Hepatocyte (in vitro differentiated cells): ENCODE measurements around the gene RBBP4.

Source experiments
- EZH2phosphoT487 ChIP-seq: fragments of 200-600 bp; sonication (generic); IDR thresholded peaks from one replicate; pipeline ENCODE4 v1.6.1; 2018; ENCODE audit warnings: antibody characterized with exemption, mild to moderate bottlenecking, low read depth, moderate library complexity; ENCODE audit not compliant: unreplicated experiment, severe bottlenecking
- TF ChIP-seq, protein P1 (sequence below): fragments of 200-600 bp; sonication (generic); IDR thresholded peaks from 2 replicates; pipeline ENCODE4 v1.5.1; 2016; ENCODE audit warnings: antibody characterized with exemption, mild to moderate bottlenecking; ENCODE audit not compliant: poor library complexity

GRCh38 chr1:32611859-32612188 lies 39.2 kb upstream of the RBBP4 start:
- TF ChIP-seq, protein P1, sequence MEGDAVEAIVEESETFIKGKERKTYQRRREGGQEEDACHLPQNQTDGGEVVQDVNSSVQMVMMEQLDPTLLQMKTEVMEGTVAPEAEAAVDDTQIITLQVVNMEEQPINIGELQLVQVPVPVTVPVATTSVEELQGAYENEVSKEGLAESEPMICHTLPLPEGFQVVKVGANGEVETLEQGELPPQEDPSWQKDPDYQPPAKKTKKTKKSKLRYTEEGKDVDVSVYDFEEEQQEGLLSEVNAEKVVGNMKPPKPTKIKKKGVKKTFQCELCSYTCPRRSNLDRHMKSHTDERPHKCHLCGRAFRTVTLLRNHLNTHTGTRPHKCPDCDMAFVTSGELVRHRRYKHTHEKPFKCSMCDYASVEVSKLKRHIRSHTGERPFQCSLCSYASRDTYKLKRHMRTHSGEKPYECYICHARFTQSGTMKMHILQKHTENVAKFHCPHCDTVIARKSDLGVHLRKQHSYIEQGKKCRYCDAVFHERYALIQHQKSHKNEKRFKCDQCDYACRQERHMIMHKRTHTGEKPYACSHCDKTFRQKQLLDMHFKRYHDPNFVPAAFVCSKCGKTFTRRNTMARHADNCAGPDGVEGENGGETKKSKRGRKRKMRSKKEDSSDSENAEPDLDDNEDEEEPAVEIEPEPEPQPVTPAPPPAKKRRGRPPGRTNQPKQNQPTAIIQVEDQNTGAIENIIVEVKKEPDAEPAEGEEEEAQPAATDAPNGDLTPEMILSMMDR, result no peak
- TF ChIP-seq EZH2phosphoT487, result no peak
